GM12892 (cell line): ENCODE results near the gene FOXO6.

Experiments used
- POLR2A ChIP-seq: IDR thresholded peaks from 2 replicates; pipeline ENCODE4 v1.6.1; 2011; ENCODE audit warnings: low read depth, low read length, control low read depth
- POLR2AphosphoS5 ChIP-seq: IDR thresholded peaks from 2 replicates; pipeline ENCODE4 v1.6.1; 2011; ENCODE audit warnings: low read depth, low read length, control low read depth

GRCh38 chr1:41351262-41352151, 9.7 kb upstream of the FOXO6 start:
- TF ChIP-seq POLR2A: no peak
- no peak for TF ChIP-seq POLR2AphosphoS5
